ENCODE data around the gene MTRFR.
"Not testable (repeated sequence)": the region's sequence is repeated elsewhere in the genome, so short reads cannot be mapped to it uniquely, and the experiment has no call there.

Gene MTRFR

DNA sequence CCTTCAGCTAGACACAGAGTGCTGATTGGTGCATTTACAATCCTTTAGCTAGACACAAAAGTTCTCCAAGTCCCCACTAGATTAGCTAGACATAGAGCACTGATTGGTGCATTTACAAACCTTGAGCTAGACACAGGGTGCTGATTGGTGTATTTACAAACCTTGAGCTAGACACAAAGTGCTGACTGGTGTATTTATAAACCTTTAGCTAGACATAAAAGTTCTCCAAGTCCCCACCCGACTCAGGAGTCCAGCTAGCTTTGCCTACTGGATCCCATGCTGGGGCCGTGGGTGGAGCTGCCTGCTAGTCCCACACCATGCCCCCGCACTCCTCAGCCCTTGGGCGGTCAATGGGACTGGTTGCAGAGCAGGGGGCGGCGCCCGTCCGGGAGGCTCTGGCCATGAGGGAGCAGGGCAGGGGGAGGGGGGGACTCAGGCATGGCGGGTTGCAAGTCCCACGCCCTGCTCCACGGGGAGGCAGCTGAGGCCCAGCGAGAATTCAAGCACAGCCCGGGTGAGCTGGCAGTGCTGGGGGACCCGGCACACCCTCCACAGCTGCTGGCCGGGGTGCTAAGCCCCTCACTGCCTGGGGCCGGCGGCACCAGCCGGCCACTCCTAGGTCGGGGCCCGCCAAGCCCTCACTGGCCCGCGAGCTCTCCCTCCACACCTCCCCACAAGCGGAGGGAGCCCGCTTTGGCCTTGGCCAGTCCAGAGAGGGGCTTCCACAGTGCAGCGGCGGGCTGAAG is 15.9 kb downstream of the MTRFR start:
- not testable (repeated sequence) for DNase-seq (ENCODE audit: extremely low read depth in 1 of 2, low read depth in 1 of 2)

DNA sequence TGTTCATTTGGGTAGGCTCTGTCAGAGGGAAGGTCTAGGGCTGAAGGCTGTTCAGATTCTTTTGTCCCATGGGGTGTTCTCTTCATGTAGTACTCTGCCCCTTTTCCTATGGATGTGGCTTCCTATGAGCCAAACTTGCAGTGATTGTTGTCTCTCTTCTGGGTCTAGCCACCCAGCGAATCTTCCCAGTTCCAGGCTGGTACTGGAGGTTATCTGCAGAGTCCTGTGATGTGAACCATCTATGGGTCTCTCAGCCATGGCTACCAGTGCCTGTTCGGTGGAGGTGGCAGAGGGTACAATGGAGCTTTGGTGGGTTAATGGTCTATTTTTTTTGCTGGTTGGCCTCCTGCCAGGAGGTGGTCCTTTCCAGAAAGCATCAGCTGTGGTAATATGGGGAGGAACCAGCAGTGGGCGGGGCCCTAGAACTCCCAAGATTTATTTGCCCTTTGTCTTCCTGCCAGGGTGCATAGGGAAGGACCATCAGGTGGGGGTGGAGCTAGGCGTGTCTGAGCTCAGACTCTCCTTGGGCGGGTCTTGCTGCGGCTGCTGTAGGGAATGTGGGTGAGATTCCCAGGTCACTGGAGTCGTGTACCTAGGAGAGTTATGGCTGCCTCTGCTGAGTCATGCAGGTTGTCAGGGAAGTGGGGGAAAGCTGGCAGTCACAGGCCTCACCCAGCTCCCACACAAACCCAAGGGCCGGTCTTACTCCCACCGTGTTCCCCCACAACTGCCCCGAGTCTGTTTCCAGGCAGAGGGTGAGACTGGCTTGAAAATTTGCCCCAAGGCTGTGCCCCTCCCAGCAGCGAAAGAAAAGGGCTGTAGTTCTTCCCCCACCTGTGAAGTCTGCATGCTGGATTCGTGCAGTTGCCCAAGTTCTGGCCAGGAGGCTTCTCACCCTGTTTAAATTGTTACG is 17.5 kb downstream of the MTRFR start:
- DNase-seq (ENCODE audit: extremely low read depth in 1 of 2, low read depth in 1 of 2): no peak

DNA sequence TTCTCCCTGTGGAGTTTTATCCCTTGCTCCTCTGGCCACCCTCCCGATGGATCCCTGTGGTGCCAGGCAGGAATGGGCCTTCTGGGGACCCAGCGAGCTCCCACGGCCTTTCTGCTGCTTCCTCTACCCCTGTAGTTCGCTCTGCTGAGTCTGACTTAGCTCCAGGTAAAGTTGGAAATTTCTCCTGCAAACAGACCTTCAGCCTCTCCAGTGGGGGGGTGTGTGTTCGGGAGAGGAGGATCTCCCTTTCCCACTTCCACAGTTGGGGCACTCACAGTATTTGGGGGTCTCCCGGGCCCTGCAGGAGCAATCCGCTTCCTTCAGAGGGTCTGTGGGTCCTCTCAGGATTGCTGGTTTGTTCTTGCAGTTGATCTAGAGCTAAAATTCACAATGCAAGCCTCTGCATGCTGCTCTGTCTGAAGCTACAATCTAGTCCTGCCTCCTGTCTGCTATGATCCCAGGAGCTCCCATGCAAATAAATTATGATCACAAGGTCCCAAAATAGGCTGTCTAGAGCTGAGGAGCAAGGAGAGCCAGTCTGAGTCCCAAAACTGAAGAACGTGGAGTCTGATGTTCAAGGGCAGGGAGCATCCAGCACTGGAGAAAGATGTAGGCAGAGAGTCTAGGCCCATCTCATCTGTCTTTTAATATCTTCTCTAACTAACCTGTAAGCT is 18.3 kb downstream of the MTRFR start:
- no peak for DNase-seq (ENCODE audit: extremely low read depth in 1 of 2, low read depth in 1 of 2)

DNA sequence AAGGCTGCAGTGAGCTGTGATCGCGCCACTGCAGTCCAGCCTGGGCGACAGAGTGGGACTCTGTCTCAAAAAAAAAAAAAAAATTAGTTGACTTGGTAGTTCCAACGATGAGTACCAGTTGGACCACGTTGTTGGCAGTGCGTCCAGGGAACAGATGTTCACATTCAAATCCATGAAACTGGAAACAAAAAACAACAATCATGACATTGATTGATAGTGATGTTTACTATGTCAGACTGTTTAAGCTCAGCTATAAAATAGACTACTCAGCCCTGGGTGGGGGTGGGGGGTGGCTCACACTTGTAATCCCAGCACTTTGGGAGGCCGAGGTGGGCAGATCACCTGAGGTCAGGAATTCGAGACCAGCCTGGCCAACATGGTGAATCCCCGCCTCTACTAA is 19.1 kb downstream of the MTRFR start:
- DNase-seq (ENCODE audit: extremely low read depth in 1 of 2, low read depth in 1 of 2): not testable (repeated sequence)

DNA sequence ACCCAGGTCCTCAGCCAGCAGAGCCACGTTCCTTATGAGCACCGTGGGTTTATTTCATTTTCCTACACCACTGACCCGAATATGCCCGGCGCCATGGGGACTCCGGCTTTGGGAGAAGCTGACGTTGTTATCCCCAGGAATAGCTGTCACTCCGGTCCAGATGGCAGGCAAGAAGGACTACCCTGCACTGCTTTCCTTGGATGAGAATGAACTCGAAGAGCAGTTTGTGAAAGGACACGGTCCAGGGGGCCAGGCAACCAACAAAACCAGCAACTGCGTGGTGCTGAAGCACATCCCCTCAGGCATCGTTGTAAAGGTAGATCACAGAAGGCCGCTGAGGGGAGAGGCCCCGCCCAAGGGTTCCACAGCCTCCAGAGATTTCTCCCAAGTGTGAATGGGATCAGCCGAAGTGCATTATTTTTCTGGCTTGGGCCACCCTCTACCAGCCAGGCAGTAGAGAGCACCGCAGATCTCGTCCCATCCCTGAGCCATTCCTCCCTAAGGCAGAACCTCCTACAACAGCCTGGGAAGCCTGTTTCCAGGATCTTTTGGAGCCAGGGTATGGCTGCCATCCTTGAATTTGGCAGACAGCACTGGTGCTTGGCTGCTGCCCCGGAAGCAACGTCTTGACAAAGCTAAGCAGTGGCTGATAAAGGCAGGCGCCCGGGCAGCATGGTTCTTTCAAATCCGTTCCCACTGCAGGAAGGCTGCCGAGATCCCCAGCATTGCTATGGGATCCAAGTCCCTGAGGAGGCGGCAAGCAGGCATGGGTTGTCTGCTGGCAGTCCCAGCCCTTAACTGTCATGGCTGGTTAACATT is 20.6 kb downstream of the MTRFR start:
- no peak for DNase-seq (ENCODE audit: extremely low read depth in 1 of 2, low read depth in 1 of 2)

DNA sequence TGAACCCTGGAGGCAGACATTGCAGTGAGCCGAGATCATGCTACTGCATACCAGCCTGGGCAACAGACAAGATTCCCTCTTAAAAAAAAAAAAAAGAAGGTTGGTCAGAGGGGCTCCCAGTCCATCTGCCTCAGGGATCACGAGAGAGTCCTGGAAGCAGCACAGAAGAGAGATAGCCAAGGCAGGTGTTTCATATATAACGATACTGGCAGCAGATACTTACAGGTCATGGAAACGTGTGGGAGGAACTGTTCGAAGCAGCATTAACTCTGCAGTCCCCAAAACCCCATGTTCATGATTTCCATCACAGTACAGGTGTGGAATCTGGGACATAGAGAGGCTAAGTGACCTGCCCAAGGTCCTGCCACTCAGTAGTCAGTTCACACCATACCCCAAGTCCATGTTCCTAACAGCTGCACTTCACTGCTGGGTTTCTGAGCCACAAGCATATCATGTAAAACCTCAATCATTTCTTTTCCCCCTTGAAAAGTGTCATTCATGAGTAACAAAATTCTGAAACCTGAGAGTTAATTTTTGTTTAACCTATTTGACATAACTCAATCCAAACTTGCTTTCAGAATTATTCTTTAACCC is 21.7 kb downstream of the MTRFR start:
- DNase-seq (ENCODE audit: extremely low read depth in 1 of 2, low read depth in 1 of 2): no peak

DNA sequence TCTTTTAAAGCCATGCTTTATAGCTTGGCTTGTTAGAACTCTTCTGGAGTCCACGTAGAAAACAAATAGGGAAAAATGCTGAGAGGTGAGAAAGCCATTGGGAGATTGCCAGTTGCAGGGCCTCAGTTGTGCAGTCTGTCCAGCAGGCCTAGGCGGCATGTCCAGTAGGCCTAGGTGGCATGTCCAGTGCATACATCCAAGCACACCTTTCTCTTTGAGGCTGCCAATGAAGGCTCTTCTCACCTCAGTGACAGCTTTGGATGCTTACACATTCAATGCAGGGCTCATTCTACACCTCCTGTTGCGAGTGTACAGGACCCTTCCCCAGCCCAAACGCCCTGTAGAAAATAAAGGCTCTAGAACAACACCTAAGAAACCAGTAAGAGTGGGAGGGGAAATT is 25.4 kb downstream of the MTRFR start:
- DNase-seq (ENCODE audit: extremely low read depth in 1 of 2, low read depth in 1 of 2): no peak

DNA sequence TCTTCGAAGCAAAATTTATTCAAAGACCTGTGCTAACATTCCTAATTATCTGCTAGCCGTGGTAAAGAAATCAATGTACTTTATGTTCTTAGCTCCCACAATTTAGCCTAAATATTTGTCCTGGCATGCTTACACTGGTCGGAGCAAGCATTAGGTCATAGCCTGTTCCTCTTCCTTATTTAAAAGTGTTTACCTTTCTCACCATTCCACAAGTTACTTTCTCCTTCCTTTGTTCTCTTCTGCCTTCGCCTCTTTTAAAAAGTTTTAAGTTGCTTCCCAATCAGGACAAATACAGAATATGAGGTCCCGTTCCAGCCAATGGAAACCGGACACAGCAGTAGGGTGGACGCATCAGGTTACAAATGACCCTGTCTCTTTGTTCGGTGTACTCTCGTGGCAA is 26.8 kb downstream of the MTRFR start:
- no peak for DNase-seq (ENCODE audit: extremely low read depth in 1 of 2, low read depth in 1 of 2)

DNA sequence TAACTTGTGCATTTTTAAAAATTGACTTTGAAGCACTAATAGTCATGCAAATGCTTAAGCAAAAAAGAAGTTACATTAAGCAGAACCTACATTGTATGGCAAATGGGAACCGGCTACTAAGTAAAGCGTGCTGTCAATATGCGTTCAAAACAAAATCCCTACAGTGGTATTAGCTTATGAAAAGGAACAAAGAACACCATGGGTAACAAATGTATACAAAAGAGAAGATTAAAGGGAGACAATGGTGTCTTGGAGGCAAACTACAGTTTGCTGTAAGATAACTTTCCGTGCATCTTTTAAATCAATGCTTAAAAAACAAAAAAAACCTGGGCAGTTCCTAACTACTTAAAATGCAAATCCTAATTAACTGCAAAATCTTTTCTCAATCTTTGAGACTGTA is 28.0 kb downstream of the MTRFR start:
- no peak for DNase-seq (ENCODE audit: extremely low read depth in 1 of 2, low read depth in 1 of 2)

DNA sequence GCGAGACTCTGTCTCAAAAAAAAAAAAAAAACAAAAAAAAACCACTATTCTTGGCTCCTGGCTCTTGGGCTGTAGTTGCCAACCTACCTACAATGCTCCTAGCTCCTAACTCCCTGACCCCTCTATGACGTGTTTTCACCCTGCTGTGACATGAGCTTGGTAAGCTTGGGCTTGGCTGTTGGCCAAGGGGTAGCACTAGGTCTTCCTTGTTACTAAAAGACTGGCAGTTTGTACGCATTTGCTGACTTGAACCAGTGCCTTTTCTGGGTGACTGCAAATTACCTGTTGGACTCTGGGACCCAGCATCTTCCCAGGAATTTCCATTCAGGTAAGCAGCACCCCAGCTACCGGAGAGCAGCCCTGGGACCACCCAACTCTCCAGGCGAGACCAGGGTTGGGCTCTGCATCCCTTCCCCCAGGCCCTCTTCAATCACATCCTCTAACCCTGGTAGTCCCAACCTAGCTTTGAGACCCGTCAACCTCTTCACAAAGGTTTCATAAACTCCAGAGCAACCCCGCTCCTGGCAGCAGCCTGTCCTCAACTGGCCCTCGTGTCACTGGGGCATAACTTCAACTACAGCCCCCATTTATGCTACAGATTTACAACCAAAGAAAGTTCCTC is 30.1 kb downstream of the MTRFR start:
- no peak for DNase-seq (ENCODE audit: extremely low read depth in 1 of 2, low read depth in 1 of 2)

DNA sequence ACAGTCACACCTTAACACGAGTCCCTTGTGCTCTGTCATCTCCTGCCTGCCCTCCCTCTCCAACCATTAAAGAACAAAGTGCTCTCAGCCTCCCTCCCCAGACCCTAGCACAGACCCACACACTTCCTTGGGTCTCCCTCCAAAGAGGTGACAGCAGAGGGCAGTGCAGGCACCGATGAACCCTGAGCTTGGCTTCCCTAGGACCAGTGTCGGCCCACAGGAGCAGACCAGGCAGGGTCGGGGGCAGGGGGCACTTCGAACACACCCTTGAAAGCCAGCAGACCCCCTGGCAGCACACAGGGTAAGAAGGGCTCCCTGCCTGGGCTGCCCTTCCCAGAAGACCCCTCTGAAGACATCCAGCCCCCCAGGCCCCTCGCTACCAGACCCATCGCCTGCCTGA is 31.4 kb downstream of the MTRFR start:
- DNase-seq (ENCODE audit: extremely low read depth in 1 of 2, low read depth in 1 of 2): no peak

DNA sequence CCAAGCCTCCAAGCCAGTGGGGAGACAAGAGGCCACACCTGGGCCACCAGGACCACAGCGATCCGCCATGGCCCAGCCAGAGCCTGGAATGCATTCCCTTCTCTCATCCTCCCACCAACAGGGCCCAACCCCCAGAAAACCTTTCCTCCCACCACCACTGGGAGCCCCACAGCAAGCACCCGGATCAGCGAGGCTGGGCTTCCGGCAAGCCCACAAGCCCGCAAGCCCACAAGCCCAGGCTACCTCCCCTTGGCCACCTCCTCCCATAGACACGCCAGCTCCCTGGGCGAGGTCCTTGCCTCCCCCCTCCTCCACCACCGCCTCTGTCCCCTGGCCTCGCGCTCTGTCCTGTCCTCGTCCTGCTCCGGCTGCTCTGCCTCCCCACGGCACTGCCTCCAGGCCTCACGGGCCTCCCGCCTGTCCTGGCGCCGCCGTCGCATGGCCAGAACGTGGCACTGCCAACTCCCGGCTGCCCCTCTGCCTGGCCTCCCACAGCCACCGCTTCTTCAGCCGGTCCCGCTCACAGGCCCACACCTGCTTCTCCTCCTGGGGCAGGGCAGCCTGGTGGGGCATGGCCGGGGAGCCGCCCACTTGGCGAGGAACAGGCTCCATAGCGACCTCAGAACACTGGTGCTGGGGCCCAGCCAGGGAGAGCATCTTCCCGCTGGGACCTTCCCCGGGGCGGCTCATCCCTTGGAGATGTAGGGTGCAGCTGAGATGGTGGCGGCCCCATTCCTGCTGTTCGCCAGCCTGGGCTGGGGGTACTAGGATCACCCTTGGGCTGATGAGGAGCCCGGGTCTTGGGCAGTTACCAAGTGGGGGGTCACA is 32.8 kb downstream of the MTRFR start:
- no peak for DNase-seq (ENCODE audit: extremely low read depth in 1 of 2, low read depth in 1 of 2)

DNA sequence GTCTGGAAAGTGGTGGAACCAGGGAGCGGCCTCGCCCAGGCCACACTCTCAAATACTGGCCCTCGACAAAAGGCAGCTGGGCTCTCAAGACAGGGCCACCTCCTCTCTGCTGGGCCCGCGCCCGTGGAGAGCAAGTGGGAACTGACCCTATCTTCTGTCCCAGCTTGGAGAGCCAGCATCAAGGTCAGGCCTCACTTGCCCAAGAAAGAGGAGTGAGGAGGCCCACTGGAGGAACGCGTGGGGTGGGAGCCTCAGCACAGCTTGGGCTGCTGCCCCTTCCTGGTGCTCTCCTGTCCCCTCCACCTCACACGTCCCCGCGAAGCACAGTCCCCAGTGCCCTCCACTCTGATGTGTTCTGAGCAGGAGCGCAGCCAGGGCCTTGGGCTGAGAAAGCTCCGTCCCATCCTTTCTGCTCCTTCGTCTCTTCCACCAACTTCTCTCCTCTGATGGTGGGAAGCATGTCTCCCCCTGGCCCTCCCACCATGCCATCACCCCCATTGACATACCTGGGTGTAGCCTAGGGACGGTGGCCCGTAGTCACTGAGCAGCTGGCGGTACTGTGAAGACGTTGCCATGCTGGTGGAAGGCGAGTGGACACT is 33.5 kb downstream of the MTRFR start:
- DNase-seq (ENCODE audit: extremely low read depth in 1 of 2, low read depth in 1 of 2): no peak

DNA sequence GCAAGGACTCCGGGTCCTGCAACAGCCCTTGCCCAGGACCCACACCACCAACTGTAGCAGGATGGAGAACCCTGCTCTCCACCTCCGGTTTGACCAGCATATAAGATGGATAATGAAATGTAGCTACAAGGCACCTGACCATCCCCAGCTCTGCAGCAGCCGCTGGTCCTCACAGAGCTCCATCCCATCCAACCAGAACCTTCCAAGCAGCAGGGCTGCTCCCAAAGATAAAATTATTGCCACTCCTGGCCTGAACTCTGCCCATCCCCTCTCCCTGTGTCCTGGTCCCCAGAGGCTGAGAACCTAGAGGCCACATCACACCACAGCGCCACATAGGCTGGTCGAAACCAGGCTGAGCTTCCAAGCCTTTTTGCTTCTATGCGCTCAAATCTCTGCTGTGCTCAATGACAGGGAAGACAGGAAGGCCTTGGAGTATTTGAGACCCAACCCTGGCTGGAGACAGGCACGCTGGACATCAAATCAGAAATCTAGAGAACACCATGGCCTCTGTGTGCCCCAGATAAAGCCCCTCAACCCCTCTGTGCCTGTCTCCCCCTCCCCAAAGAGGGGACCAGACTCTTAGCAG is 34.2 kb downstream of the MTRFR start:
- no peak for DNase-seq (ENCODE audit: extremely low read depth in 1 of 2, low read depth in 1 of 2)

DNA sequence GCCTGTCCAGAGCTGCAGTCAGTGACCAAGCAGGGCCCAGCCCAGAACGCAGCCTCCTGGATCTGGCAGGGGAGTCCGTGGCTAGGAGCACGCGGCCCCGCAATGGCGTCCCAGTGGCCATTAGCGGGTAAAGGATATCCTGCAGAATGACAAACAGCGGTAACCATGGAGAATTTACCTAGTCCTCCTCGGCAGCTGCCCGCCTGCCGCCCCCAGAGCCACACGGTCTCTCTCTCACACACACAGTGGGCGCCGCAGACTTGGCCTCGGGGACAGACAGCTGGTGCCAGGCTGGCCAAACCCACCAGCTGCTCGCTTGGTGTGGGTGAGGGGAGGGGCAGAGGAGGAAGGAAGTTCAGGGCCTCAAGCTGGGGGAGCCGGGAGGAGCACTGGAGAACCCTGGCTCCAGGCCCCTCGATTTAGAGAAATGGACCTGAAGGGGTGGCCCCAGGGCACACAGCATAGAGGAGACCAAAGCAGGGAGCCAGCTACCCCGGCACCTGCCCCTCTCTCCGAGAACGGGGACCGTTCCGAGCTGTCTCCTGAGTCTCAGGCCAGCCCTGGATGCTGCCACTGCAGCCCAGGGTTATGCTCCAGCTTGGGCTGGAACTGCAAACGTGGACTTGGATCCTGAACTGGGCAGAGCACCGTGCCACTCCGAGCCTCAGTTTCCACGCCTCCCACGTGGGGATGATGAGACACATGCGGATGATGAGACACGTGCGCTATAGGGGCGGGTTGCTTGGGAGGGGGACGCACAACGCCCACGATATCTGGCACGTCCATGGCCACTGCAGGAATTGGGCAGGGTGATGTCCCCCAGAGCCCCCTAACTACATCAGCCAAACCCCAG is 35.0 kb downstream of the MTRFR start:
- no peak for DNase-seq (ENCODE audit: extremely low read depth in 1 of 2, low read depth in 1 of 2)

DNA sequence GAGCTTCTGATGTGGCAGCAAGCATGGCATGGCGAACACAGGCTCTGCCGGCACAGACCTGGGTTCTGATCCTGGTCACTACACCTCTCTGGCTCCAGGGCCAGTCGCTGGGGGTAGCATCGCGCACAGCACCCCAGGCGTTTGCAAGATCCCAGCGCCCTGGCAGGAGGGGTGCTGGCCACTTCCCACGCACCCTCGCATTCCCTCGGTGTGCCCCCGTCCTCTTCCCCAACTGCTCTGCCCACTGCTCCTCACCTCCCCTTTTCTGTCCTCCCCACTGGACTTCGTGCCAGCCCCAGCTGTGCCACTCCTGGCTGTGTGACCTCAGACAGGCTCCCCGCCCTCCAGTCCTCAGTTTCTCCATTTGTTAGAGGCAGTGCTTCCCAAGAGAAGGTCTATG is 35.6 kb downstream of the MTRFR start:
- no peak for DNase-seq (ENCODE audit: extremely low read depth in 1 of 2, low read depth in 1 of 2)

DNA sequence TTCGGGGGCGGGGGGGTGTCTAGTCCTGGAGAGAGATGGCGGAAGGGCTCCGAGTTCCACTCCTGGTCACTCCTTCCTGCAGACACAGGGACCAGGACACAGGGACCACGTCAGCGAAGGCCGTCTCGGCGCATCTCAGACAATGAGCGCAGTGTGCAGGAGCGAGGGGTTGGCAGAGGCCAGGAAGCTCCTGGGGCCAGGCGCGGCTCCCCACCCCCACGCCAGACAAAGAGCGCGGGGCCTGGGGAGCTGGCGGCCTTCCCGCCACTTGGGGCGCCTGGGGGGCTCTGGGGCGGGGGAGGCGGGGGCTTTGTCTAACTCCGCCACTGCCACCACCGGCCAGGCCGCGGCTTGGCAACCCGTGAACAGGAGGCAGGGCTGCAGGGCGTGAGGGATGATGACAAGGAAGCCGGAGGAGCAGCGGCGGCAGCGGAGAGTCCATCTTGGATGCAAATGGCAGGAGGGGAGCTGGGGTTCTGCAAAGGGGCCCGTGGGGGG is 36.2 kb downstream of the MTRFR start:
- no peak for DNase-seq (ENCODE audit: extremely low read depth in 1 of 2, low read depth in 1 of 2)

Measured in activated CD8-positive, alpha-beta memory T cell treated with anti-CD3 and anti-CD28 coated beads for 1 hour (primary cell).